ENCODE data around the gene TGIF1.

DNA sequence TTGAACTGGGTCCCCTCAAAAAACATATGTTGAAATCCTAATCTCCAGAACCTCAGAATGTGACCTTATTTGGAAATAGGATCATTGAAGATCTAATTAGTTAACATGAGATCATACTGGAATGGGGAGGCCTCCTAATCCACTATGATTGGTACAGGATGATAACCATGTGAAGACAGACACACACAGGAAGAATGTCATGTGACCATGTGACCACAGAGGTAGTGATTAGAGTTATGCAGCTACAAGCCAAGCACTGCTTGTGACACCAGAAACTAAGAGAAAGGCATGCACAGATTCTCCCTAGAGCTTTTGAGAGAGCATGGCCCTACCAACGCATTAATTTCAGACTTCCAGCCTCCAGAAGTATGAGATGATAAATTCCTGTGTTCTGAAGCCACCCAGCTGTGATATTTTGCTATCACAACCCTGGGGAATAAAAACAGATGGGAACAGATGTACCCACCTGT lies 47.0 kb upstream of the TGIF1 start:
- TF ChIP-seq MAX (IDR thresholded peaks at IDR 0.05) (no peak), REST (IDR thresholded peaks at IDR 0.05; ENCODE audit: low read depth) (no peak), USF1 (IDR thresholded peaks at IDR 0.05) (peak; percentile 62), NFIC (IDR thresholded peaks at IDR 0.05) (no peak), EP300 (IDR thresholded peaks at IDR 0.05; ENCODE audit: borderline replicate concordance) (no peak), FOXM1 (IDR thresholded peaks at IDR 0.05; ENCODE audit: borderline replicate concordance, low read depth) (no peak), YY1 (IDR thresholded peaks at IDR 0.05; ENCODE audit: low read depth) (no peak), TAF1 (IDR thresholded peaks at IDR 0.05; ENCODE audit: low read depth) (no peak), EGR1 (IDR thresholded peaks at IDR 0.05) (no peak), RAD21 (IDR thresholded peaks at IDR 0.05; ENCODE audit: low read depth) (no peak), ZBTB7A (IDR thresholded peaks at IDR 0.05; ENCODE audit: low read depth) (no peak), CREB1 (IDR thresholded peaks at IDR 0.05; ENCODE audit: low read depth) (no peak), TCF12 (IDR thresholded peaks at IDR 0.05; ENCODE audit: low read depth) (no peak), CEBPB (IDR thresholded peaks at IDR 0.05) (no peak)
